ENCODE results near the gene RANBP17. TPM values are rescaled to one million over a fixed set of nuclear protein-coding genes. Genes with fewer than 3 reads are reported as not detected.
A peak's percentile ranks its signal among the peaks of the same experiment; 100 is the strongest.

RANBP17 gene
- total and polyA plus RNA-seq, 2 of the 4 experiments (the other 2 are of a cell fraction): 8.2 to 29.0 TPM

GRCh38 chr5:171226864-171227263 is 365.0 kb downstream of the RANBP17 start:
- no peaks in the 10 kb centered on the region for H3K36me3 ChIP-seq (ENCODE audit: control insufficient read depth, insufficient read depth, low read length)
- no peaks in the 10 kb centered on the region for H4K20me1 ChIP-seq (ENCODE audit: insufficient read depth, low read length)
- no peak overlapping the region for H2AK5ac ChIP-seq (ENCODE audit: low read depth, low read length)
- no peaks in the 10 kb centered on the region for H3K9me3 ChIP-seq (ENCODE audit: control insufficient read depth, insufficient read depth, low read length)
- H3K56ac ChIP-seq (ENCODE audit: extremely low read depth, insufficient read depth, low read length): no peak overlapping the region
- no peak overlapping the region for H3K4ac ChIP-seq (ENCODE audit: low read depth, low read length)
- in situ Hi-C loops (cut with MboI; ENCODE audit: low sequenced_read_pairs): no loop called here
- no peak overlapping the region for H2AFZ ChIP-seq (replicated peaks; ENCODE audit: low read length, poor library complexity)
- ChIA-PET POLR2A (ENCODE audit: unreplicated experiment) (no interaction called here), CTCF (interaction anchor here (0.7 to 0.9 kb wide), 2 partner anchors 9 to 124 kb away, joined by 3 read pairs; no protein-coding TSS in a partner anchor)
- no peak overlapping the region for H3K18ac ChIP-seq (ENCODE audit: low read depth, low read length)
- no peak overlapping the region for H3K27ac ChIP-seq (ENCODE audit: insufficient read depth, low read length)
- no peaks in the 10 kb centered on the region for H3K79me1 ChIP-seq (ENCODE audit: low read depth in 1 of 2, low read length in 2 of 2)
- H3K4me1 ChIP-seq (ENCODE audit: control insufficient read depth, insufficient read depth, low read length): no peaks in the 10 kb centered on the region
- dilution Hi-C loops (cut with HindIII; ENCODE audit: low sequenced_read_pairs, unreplicated experiment): no loop called here
- intact Hi-C loops (cut with micrococcal nuclease): no loop called here
- H4K5ac ChIP-seq (ENCODE audit: low read depth, low read length): no peak overlapping the region
- TF ChIP-seq SMC3 (IDR thresholded peaks at IDR 0.05; ENCODE audit: low read depth, low read length): no peak
- TF ChIP-seq POLR2A (IDR thresholded peaks at IDR 0.05; ENCODE audit: low read depth, low read length): no peak
- no peak for TF ChIP-seq MAFK (IDR thresholded peaks at IDR 0.05; ENCODE audit: low read depth, low read length)
- no peak for TF ChIP-seq NFE2L2 (IDR thresholded peaks at IDR 0.05; ENCODE audit: low read depth, low read length)
- no peak for TF ChIP-seq MXI1 (IDR thresholded peaks at IDR 0.05; ENCODE audit: borderline replicate concordance, low read depth, low read length)
- TF ChIP-seq MAZ (IDR thresholded peaks at IDR 0.05; ENCODE audit: borderline replicate concordance, low read depth, low read length): no peak
- TF ChIP-seq RFX5 (IDR thresholded peaks at IDR 0.05; ENCODE audit: low read depth, low read length): no peak
- TF ChIP-seq USF2 (IDR thresholded peaks at IDR 0.05; ENCODE audit: low read depth, low read length): no peak
- no peak for TF ChIP-seq CHD1 (IDR thresholded peaks at IDR 0.05; ENCODE audit: low read depth, low read length)
- TF ChIP-seq FOS (IDR thresholded peaks at IDR 0.05; ENCODE audit: low read depth, low read length): no peak
- TF ChIP-seq RCOR1 (IDR thresholded peaks at IDR 0.05; ENCODE audit: insufficient replicate concordance, low read length): no peak
- no peak for TF ChIP-seq ELK1 (IDR thresholded peaks at IDR 0.05; ENCODE audit: borderline replicate concordance, low read depth, low read length)
- TF ChIP-seq CEBPB (IDR thresholded peaks at IDR 0.05; ENCODE audit: low read depth, low read length): no peak
- no peak for TF ChIP-seq RAD21 (IDR thresholded peaks at IDR 0.05; ENCODE audit: low read length)
- no peak for TF ChIP-seq BHLHE40 (IDR thresholded peaks at IDR 0.05; ENCODE audit: low read depth, low read length)
- no peak for TF ChIP-seq CTCF (conservative IDR thresholded peaks at IDR 0.05; ENCODE audit: low read depth, low read length)
- no peak overlapping the region for H2BK20ac ChIP-seq (ENCODE audit: low read depth, low read length)
- ATAC-seq (ENCODE audit: low read depth) (no peak), DNase-seq (peak; percentile 22)
- H3K23ac ChIP-seq (ENCODE audit: low read depth, low read length): no peak overlapping the region
- no CpG with 5 or more reads among the region's 1 CpG for WGBS, 2 experiments (ENCODE audit: extremely low coverage in 2 of 2, insufficient read length in 1 of 2)
- H3K27me3 ChIP-seq (ENCODE audit: control insufficient read depth, insufficient read depth, low read length): no peaks in the 10 kb centered on the region
- no peak overlapping the region for H3K14ac ChIP-seq (replicated peaks; ENCODE audit: low read depth, low read length)
- H2BK120ac ChIP-seq (ENCODE audit: low read depth, low read length): no peak overlapping the region
- no peak overlapping the region for H3K4me2 ChIP-seq (ENCODE audit: low read depth, low read length)
- no peak overlapping the region for H3K4me3 ChIP-seq (ENCODE audit: insufficient read depth, low read depth, low read length)
- BruUV-seq (replicated peaks): no TSS peak
- H4K91ac ChIP-seq (ENCODE audit: insufficient read depth, low read depth, low read length): no peak overlapping the region
- no peak overlapping the region for H3K9ac ChIP-seq (ENCODE audit: low read depth, low read length)
- H2BK15ac ChIP-seq (ENCODE audit: low read depth, low read length): no peak overlapping the region
- no peak overlapping the region for H2BK5ac ChIP-seq (ENCODE audit: low read depth, low read length, poor library complexity, severe bottlenecking)
- H3K9me1 ChIP-seq (ENCODE audit: insufficient read depth, low read length): no peaks in the 10 kb centered on the region
- no peak overlapping the region for H2AK9ac ChIP-seq (replicated peaks; ENCODE audit: low read depth, low read length, poor library complexity)
- no peak overlapping the region for H4K8ac ChIP-seq (ENCODE audit: low read depth in 2 of 2, low read length in 2 of 2)

All from IMR-90 (cell line).